Measurements from ENCODE around the gene CTDP1.

CTDP1 gene

DNA sequence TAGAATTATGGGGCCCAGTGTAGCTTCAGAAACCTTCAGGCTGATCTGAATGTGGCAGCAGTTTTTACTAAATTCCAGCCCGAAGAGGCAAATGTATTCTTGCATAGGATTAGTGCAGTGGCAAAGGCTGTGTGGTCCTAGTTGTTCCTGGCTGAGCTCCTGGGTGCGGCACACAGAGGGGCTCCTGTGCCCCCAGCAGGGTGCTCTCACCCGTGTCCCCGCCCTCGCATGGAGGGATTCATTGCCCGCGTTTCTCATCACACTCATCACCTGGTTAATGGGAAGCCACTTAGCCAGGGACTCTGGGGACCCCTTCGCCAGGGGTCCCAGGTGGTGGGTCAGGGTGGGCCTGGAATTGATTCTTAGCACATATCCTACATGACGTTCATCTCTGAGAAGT lies 122.0 kb downstream of the CTDP1 start:
- no peak overlapping the region for H3K4me3 ChIP-seq (ENCODE audit: low read depth in 1 of 2, low read length in 1 of 2)
- H3K27ac ChIP-seq = no peak overlapping the region
- no peaks in the 10 kb centered on the region for H3K9me3 ChIP-seq
- H3K27me3 ChIP-seq = peaks cover 42% of the 10 kb centered on the region
- H3K36me3 ChIP-seq = no peaks in the 10 kb centered on the region
- TF ChIP-seq, protein P1, sequence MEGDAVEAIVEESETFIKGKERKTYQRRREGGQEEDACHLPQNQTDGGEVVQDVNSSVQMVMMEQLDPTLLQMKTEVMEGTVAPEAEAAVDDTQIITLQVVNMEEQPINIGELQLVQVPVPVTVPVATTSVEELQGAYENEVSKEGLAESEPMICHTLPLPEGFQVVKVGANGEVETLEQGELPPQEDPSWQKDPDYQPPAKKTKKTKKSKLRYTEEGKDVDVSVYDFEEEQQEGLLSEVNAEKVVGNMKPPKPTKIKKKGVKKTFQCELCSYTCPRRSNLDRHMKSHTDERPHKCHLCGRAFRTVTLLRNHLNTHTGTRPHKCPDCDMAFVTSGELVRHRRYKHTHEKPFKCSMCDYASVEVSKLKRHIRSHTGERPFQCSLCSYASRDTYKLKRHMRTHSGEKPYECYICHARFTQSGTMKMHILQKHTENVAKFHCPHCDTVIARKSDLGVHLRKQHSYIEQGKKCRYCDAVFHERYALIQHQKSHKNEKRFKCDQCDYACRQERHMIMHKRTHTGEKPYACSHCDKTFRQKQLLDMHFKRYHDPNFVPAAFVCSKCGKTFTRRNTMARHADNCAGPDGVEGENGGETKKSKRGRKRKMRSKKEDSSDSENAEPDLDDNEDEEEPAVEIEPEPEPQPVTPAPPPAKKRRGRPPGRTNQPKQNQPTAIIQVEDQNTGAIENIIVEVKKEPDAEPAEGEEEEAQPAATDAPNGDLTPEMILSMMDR (IDR thresholded peaks at IDR 0.05) = no peak
- H3K4me1 ChIP-seq (ENCODE audit: control insufficient read depth in 1 of 2, insufficient read depth in 1 of 2, low read depth in 1 of 2, low read length in 1 of 2) = peaks cover 18 to 26% of the 10 kb centered on the region in 2 experiments

- peaks cover 35% of the 10 kb centered on the region for H3K27me3 ChIP-seq
- H3K4me1 ChIP-seq (ENCODE audit: control insufficient read depth in 1 of 2, insufficient read depth in 1 of 2, low read depth in 1 of 2, low read length in 1 of 2) = peaks cover 18 to 26% of the 10 kb centered on the region in 2 experiments
Observed at GRCh38 chr18:79802298-79802697, 122.7 kb downstream of the CTDP1 start.

DNA sequence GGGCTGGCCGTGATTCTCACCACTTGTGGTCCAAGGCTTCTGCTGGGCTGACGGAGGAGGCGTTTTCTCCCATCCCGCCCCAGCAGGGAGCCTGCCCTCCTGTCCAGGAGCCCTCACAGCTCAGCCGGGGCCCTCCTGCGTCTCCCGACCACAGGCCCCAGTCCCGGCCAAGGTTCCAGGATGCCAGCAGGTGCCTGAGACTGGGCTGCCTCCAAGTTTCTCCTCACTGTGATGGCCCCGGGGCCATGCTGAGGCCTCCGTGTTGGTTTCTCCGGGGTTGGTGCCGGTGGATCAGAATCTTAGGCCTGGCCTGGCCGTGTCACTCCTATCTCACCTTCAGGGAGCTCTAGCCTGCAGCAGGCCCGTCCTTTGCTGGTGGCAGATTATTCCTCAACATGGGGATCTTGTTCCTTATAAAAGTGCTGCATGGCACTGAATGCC lies 124.0 kb downstream of the CTDP1 start:
- H3K4me3 ChIP-seq (ENCODE audit: low read depth in 1 of 2, low read length in 1 of 2) = no peak overlapping the region
- no peaks in the 10 kb centered on the region for H3K9me3 ChIP-seq
- no peaks in the 10 kb centered on the region for H3K36me3 ChIP-seq
- peaks cover 9 to 14% of the 10 kb centered on the region in 2 experiments for H3K4me1 ChIP-seq (ENCODE audit: control insufficient read depth in 1 of 2, insufficient read depth in 1 of 2, low read depth in 1 of 2, low read length in 1 of 2)
- TF ChIP-seq, protein P1 (IDR thresholded peaks at IDR 0.05) = no peak
- no peak overlapping the region for H3K27ac ChIP-seq
- peaks cover 22% of the 10 kb centered on the region for H3K27me3 ChIP-seq

More at GRCh38 chr18:79802298-79802697, 122.7 kb downstream of the CTDP1 start:
- no peak overlapping the region for H3K27ac ChIP-seq
- no peak overlapping the region for H3K4me3 ChIP-seq (ENCODE audit: low read depth in 1 of 2, low read length in 1 of 2)
- H3K9me3 ChIP-seq = no peaks in the 10 kb centered on the region
- TF ChIP-seq, protein P1 (IDR thresholded peaks at IDR 0.05) = no peak
- H3K36me3 ChIP-seq = no peaks in the 10 kb centered on the region

Measured in neutrophil (primary cell).